OCI-M2 (cell line): ENCODE measurements around the gene OSBPL1A.

Experiments
- DNase-seq: peaks from one replicate; lab custom pipeline; 2025; ENCODE audit not compliant: unreplicated experiment; lab: John Stamatoyannopoulos, UW

OSBPL1A gene

DNA sequence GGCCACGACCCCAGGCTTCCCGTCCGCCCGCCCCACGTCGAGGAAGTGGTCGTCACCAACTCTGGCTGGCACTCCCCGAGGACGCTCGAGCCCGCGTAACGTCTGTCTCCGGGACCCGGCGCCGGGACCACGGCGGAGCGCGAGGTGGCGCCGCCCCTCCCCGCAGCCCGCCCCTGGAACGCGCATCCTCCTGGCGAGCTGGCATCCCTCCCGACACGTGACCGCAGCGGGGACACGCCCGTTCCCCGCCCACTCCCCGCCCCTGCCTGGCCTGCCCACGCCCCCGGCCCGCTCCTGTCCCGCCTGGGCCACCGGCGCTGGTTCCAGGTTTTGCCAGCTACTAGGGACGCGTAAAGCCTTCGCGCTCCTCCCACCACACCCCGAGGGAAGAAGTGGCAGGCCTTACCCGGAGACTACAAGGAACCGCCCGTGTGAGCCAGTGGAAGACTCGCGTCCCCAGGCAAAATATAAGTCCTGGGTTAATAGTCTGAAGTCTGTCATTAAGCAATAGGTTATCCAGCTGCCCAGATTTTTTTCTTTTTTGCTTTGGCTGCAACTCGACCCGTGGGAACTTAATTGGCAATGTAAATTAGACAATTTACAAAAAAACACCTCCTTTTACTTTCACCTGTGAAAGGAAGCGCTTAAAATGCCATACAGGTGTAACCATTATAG lies at the start of gene OSBPL1A:
Gene OSBPL1A, minus strand, starts transcription at position 131 of the 675 bp plus-strand sequence. CDS start 20,291 bp downstream, outside the sequence.
- peak; percentile 54 for DNase-seq

DNA sequence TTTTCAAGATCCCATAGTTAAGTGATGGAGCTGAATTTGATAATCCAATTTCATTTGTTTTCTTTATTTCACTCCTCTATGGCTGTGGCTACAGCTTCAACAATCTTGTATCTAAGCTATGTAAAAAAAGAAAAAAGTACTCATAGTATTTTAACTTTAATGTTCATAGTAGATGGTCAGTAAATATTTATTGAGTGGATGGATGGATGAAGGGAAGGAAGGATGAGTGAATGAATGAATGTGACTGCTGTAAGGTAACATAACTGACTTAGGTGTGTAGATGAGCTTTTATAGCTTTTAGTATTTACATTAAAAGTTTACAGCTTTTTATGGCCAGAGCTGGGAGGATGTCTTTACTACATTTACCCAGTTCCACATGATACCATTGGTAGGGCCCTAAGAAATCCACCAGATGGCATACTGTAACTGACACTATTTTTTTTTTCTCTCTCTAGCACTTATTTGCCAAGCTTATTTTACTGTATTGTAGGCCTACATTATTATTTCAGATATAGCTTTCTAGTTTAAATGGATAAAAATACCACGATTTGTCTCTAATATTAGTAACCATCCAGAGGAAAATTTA lies 49.4 kb upstream of the OSBPL1A start:
- DNase-seq, result no peak

DNA sequence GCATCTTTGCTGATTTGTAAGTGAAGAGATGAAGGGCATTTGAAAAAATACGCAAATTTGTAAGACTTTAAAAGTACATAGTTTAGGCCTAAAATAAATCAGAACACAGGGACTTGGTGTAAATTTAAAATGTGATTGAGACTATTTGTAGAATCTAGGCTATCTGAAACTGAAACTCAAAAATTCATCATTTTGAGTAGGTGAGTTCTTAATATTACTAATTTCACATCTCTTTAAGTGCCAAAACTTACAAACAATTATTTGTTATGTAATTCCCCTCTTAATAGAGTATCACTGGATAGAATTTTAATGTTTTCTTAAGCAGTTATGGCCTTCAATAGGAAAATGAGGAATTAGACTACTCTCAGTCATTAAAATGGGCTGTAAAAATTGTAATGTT lies 48.8 kb upstream of the OSBPL1A start:
- DNase-seq, result no peak

DNA sequence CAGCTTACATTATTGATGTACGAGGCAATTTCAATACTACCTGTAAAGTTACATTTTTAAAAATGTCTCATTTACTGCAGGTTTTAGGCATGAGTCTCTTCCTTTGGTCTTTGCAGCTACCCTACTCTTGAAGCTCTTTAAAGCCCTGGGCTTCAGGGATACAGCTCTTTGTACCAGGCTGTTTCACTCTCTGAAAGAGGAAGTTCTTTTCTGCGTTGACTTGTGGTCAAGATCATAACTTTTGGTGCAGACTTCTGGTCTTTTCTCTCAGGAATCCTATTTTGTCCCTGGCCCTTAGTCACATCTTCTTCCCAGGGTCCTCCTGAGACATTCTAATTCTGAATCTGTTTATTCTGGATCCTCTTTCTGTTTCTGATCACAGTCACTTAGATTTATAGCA lies 46.2 kb upstream of the OSBPL1A start:
- no peak for DNase-seq

DNA sequence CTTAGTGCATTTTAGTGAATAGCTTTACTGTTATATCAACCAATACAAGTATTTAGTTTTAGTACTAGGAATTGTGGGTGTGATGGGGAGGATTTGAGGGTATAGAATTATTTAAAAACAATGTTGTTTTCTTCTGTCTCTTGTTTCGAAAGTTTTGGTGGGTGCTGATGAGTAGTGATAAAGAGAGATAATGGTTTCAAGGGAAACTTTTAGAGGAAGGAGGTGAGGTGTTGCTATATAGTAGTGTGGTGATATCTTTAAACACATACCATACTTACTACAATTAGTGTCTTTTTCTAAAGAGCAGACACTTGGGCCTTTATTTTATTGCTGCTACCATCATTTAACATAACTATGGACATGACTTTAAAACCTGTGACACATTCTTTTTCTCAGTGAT lies 39.3 kb upstream of the OSBPL1A start:
- no peak for DNase-seq

DNA sequence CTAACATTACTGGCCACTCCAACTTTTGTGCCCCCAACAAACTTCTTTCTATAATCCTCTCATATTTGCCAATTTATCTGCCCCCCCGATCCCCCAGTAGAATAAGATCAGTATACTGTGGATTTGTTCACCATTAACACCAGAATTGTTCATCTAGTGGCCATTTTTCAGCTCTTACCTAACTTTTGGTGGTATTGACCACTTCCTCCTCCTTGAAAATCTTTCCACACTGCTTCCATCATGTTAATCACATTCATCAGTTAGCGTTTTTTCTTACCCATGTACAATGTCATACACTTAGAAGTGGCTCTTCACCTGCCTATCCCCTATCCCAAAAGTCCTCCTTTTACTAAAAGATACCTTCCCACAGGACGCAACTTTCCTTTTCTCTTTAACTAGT lies 35.0 kb upstream of the OSBPL1A start:
- DNase-seq, result no peak

DNA sequence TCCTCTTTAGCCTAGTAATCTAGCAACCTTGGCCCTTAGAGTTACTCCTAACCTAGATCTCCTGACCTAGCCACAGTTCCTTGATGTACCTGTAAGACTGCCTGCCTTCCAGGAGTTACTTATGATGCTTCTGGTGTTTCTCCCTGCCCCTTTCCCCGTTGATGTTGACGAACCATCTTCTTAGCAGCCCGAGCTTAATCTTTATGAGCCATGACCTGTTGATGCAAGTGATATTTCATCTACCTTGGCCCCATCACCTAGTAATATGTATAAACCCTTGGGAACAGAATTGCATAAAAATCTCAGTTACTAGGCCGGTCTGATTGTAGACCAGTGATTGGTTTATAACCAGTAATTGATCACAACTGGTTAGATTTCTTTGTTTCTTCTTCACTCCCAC lies 31.6 kb upstream of the OSBPL1A start:
- no peak for DNase-seq

DNA sequence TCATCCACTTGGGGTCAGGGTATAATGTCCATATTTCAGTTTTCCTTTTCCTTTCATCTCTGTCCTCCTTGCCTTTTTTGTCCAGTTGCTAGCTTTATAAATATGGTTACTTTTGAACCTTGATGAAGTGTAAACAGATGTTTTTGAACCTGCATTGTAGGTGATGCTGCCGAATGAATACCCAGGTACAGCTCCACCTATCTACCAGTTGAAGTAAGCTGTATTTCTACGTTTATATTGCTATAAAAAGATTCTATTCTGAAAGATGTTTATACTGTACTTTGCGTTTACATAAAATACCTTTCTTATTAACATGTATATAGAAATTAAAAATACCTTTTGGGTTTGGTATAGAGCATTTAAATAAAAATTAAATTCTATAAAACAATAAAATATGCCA lies 31.1 kb upstream of the OSBPL1A start:
- DNase-seq, result no peak

DNA sequence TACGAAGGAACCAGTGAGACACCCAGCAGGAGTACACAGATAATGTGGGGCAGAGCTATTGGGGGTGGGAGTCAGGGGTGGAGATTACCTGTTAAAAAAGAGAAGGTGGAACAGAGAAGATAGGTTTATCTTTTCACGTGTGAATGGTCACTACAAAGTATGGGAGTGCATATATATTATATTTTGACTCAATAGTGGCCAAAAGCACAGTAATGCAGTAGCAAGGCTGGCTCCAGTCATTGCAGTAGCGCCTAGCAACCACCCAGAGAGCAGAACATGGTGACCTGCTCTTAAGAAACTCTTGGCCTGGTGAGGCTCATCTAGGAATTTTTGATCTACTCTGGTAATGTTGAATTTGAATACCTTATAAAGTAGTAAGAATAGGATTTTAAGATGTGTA lies 29.9 kb upstream of the OSBPL1A start:
- DNase-seq, result no peak

DNA sequence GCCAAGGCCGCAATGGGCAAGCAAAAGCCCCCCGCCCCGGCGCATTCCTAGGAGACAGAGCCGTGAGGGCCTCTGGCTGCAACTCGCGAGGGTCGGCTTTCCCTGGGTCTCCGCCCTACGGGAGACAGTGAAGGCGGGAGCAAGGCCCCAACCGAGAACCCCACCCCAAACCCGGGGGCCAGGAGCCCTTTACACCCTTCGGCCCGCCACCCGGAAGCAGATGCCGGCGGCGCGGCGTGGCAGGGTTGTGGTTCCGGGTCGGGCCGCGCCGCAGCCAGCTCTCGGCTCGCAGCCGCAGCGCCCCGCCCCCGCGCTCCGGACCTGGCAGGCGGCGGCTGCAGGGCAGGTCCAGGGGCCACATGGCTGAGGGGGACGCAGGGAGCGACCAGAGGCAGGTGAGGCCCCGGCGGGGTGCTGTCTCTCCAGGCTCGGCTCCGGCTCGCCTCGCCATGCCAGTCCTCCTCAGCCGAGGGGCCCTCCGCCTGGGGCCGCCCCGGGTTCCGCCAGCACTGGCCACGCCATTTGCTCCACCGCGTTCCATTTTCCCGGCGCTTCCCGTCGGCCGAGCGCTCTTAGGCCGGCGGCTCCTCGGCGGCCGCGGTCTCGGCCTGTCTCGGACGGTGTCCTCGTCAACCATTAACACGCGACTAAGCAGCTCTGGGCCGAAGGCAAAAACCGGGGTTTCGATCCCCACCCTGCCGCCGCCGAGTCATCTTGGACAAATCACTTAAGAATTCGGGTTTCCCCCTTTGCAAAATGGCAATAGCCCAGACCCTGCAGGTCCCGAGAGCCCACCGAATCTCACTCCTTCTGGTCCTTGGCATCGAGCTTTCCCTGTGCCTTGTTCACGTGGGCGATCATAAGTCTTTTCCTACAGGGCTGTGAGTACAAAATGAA lies 29.0 kb upstream of the OSBPL1A start, which contains the start of gene IMPACT:
Gene IMPACT, plus strand, starts transcription at position 273 of the 897 bp plus-strand sequence. Its CDS starts 87 bp downstream, at position 360.
- peak; percentile 25 for DNase-seq

DNA sequence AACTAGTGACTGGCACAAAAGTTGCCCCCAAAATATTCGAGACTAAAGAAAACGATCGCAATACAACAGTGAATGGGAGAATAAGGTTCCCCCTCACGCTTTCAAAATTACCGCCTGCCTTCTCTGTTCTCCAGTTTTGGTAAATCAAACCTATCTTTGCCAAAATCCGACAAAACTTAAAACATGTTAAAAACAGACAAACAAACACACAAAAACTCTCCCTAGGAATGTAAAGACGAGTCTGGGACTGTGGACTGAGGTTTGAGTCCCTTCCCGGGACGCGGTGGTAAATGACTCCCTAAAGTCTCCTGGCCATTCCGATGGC lies 28.4 kb upstream of the OSBPL1A start:
- no peak for DNase-seq

DNA sequence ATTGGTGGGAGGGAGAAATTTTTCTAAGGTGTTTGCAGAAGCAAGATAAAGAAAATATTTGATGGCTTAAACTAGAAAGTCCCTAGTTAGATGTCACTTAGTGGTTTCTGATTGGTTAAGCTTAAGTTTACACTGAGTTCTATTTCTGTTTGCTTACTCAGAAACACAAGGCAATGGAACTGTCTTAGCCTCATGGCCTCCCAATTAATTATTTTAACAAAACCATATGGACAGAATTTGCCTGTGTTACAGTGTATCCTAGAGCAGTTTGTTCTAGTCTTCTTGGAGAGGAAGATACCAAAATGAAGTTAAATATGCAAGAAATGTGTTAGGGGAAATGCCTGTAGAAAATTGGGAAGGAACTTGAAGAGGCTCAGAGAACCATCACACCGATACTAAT lies 24.2 kb upstream of the OSBPL1A start:
- no peak for DNase-seq

DNA sequence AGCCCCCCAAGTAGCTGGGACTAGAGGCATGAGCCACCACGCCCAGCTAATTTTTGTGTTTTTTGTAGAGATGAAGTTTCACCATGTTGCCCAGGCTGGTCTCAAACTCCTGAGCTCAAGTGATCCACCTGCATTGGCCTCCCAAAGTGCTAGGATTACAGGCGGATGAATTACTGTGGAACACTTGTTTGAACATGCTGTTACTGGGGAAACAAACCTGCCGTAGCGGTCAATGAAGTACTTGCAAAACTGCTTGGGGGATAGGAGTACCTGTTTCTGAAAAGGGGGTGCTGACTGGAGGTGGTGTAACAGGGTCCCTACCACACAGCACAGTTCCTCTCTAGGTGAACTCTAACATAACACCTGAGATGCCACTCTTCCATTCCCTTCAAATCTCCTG lies 22.9 kb upstream of the OSBPL1A start:
- no peak for DNase-seq

DNA sequence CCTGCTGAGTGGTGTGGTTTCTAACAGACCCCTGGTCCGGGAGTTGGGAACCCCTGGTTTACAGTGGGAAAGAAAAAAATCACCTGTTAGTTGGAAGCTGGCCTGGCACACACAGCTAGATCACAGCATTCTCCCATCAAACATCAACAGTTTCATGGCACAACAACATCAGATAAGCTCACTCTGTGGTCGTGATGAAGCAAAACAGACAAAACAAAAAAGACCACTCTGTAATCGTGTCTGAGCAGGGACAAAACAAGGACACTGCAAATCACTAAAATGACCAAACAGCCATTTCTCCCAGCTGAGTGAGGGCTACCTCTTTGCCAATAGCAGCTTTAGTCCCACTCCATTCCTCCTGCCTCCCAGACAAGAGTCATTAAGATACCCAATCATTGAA lies 19.9 kb upstream of the OSBPL1A start:
- no peak for DNase-seq

DNA sequence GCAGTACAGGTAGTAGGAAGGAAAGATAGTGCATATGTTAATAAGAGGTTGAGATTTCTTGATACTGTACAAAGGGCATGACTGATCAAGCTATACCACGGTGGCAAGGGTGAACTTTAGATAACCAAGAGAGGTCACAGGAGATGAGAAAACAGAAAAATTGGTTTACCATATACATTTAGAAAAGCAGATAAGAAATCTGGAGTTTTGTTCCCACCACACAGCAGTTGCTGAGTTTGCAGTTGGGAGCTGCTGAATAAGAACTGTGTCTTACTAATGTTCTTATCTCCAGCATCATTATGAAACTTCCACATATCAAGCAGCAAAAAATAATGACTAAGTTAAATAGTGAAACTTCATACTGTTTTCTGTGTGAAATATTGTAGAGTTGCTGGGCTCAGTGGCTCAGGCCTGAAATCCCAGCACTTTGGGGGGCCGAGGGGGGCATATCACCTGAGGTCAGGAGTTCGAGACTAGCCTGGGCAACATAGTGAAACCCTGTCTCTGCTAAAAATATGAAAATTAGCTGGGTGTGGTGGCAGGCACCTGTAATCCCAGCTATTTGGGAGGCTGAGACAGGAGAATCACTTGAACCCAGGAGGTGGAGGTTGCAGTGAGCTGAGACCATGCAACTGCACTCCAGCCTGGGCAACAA lies 16.9 kb upstream of the OSBPL1A start:
- DNase-seq, result no peak

DNA sequence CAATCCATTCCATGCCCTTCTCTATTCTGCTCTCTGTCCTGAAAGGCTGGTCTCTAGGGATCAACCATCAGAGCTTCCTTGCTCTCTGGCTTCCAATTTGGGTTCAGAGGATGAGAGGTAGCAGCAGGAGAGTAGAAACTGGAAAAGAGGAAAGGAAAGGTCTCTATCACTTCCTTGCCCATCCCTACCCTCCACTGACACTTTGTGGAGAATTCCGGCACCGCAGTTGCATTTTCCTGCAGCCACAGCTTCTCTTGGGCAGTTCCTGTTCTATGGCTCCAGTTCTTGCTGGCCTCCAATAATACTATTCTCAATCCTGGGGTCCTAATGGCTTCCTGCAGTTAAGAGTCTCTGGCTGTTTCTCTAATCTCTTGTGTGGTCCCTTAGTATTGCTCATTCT lies 15.5 kb upstream of the OSBPL1A start:
- DNase-seq, result no peak

DNA sequence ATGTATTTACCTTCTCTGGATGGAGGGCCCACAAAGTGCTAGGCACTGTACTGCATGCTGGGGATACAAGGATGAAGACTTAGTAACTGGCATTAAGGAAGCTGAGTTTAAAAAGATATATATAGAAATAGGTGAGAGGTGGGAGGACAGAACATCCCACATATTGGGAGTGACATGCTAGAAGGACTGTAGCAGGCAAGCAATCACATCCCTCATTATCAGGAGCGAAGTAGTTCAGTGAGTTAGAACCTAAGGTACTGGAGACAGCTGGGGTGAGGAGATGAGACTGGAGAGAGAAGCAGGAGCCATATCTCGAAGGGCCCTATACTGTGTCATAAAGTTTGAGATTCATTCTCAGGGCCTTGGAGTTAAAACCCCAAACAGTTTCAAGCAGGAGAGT lies 10.9 kb upstream of the OSBPL1A start:
- DNase-seq, result no peak

DNA sequence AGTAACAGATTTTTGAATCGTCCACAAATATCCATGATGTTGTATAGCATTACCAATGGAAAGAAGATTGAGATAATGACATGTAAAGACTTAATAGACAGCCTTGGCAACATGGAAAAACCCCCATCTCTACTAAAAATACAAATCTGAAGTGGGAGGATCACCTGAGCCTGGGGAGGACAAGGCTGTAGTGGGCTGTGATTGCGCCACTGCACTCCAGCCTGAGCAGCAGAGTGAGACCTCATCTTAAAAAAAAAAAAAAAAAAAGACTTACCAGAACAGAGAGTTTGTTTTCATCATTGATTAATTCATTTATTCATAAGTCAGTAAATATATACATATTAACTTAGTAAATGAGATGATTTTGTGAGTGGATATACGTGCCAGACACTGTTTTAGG lies 7.0 kb upstream of the OSBPL1A start:
- no peak for DNase-seq

DNA sequence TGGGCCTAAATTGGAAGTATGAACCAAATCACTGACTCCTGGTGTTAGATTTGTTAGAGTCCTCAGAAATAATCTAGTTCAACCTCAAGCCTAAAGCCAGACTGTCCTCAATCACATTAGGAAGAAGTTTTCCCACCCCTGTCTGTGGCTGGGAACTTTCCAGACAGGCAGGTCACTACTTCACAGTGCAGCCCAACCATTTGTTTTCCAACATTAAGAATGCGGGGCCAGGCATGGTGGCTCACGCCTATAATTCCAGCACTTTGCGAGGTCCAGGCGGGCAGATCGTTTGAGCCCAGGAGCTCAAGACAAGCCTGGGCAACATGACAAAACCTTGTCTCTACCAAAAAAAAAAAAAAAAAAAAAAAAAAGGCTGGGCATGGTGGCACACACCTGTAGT lies 5.5 kb upstream of the OSBPL1A start:
- no peak for DNase-seq

DNA sequence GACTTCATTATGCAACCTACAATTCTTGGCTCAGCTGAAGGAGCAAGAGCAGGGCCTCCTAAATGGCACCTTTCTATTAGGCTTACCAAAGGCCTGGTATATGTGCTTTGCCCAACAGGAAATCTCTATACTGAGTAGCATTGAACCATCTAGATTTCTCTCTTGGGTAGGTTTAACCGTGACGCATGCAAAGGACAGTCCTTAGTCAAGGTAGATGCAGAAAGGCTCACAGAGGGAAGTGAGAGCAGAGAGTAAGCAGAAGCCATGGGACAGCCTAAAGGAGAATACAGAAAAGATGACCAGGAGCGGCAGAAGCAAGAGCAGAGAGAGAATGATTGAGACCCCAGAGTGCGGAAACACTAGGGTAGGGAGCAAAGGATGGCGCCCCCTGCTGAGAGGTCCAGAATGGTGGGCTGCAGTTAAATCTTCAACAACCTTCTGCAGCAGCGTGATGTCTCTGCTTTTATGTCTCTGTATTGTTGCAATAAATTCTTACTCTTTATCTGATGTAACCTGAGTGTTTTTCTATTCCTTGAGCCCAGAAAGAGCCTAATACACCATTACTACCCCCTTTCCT lies 4.7 kb upstream of the OSBPL1A start:
- DNase-seq, result no peak

DNA sequence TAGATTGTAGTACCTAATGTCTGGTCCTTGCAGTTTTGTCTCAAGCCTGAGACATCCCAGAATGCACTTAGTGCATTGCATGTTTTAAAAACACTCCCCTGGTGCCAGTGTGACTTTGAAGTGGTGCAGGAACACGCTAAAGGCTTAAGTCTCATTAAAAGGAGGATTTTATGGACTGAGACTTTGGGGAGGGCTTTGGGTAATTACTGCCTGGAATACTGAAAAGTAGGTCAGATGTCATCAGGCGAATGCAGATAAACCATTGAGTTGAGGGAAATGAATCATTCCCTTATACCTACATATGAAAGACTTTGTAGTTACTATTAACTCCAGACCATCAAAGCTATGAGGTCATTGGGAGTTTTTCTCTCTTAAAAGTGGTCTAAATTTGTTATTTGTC lies 3.0 kb upstream of the OSBPL1A start:
- no peak for DNase-seq
